HCT116 (cell line): ENCODE results near the gene OBSCN.

Experiments used
- EZH2phosphoT487 ChIP-seq: fragments of 200-600 bp; IDR thresholded peaks from 2 replicates; pipeline ENCODE4 v1.6.1; 2018; ENCODE audit warnings: antibody characterized with exemption, borderline replicate concordance
- POLR2A ChIP-seq: IDR thresholded peaks from 2 replicates; pipeline ENCODE4 v1.7.0; 2011; ENCODE audit warnings: borderline replicate concordance; ENCODE audit not compliant: insufficient read depth, insufficient read length; ENCODE audit errors: extremely low read depth
- RAD21 ChIP-seq: IDR thresholded peaks from 2 replicates; pipeline ENCODE4 v1.6.1; 2012; ENCODE audit warnings: low read depth, mild to moderate bottlenecking
- SRF ChIP-seq: IDR thresholded peaks from 2 replicates; pipeline ENCODE4 v1.6.1; 2012; ENCODE audit warnings: low read depth
- YY1 ChIP-seq: IDR thresholded peaks from 2 replicates; pipeline ENCODE4 v1.6.1; 2011; ENCODE audit warnings: low read length, low read depth, moderate library complexity, mild to moderate bottlenecking; ENCODE audit not compliant: insufficient replicate concordance; ENCODE audit errors: extremely low read depth
- TF ChIP-seq, protein P1 (sequence below), 3 experiments: fragments of 200-600 bp in 1 of 3; sonication (generic) in 1 of 3; IDR thresholded peaks in 2 of 3; conservative IDR thresholded peaks in 1 of 3; 2 replicates each; pipeline ENCODE4 v1.5.1; 2012 to 2017; ENCODE audit warnings: low read depth in 2 of 3, low read length in 2 of 3, antibody characterized with exemption in 1 of 3, borderline replicate concordance in 1 of 3, control low read depth in 1 of 3, mild to moderate bottlenecking in 1 of 3, mixed read lengths in 1 of 3, mixed run types in 1 of 3, moderate library complexity in 1 of 3; ENCODE audit not compliant: insufficient read depth in 1 of 3
- TF ChIP-seq, protein P2 (sequence below): IDR thresholded peaks from 2 replicates; pipeline ENCODE4 v1.6.1; 2011; ENCODE audit warnings: mild to moderate bottlenecking, low read length, moderate library complexity; ENCODE audit not compliant: insufficient replicate concordance; ENCODE audit errors: extremely low read depth
- TF ChIP-seq, protein P3 (sequence below): IDR thresholded peaks from 2 replicates; pipeline ENCODE4 v1.6.1; 2012; ENCODE audit warnings: low read depth

DNA sequence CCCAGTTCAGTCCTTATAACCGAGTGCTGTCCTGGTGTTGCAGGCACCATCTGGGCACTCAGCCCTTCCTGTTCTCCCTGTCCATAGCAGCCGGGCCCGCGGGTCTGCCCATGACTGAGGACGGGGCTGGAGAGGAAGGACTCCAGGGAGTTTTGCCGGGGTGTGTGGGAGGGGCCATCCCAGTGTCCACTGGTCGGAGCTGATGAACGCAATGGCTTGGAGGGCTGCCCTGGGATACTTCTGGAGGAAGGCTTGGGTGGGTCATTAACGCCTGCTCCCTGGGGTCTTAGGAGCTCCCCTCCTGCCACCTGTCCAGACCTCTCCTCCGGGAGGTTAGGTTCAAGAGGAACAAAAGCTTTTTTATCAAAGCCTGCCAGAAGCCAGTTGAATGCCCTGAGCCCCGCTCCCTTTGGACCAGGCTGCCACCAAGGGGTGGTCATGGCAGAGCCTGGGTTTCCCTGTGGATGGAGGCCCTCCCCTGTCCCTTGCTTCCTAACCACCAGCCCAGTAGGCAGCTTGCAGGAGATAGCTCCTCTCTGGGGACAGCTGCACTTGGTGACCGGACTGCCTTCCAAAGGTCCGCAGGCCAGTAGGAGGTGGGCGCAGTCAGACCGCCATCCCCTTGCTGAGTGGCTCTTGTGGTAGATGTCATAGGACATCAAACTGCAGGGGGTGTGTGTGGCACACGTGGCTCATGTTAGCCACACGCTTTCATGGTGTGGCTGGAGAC lies 137.5 kb downstream of the OBSCN start:
- TF ChIP-seq, protein P1, sequence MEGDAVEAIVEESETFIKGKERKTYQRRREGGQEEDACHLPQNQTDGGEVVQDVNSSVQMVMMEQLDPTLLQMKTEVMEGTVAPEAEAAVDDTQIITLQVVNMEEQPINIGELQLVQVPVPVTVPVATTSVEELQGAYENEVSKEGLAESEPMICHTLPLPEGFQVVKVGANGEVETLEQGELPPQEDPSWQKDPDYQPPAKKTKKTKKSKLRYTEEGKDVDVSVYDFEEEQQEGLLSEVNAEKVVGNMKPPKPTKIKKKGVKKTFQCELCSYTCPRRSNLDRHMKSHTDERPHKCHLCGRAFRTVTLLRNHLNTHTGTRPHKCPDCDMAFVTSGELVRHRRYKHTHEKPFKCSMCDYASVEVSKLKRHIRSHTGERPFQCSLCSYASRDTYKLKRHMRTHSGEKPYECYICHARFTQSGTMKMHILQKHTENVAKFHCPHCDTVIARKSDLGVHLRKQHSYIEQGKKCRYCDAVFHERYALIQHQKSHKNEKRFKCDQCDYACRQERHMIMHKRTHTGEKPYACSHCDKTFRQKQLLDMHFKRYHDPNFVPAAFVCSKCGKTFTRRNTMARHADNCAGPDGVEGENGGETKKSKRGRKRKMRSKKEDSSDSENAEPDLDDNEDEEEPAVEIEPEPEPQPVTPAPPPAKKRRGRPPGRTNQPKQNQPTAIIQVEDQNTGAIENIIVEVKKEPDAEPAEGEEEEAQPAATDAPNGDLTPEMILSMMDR (IDR thresholded peaks at IDR 0.05 in 2 of 3, conservative IDR thresholded peaks at IDR 0.05 in 1 of 3; ENCODE audit: borderline replicate concordance in 1 of 3, insufficient read depth in 1 of 3, low read depth in 2 of 3, low read length in 2 of 3) = no peak
- TF ChIP-seq, protein P2, sequence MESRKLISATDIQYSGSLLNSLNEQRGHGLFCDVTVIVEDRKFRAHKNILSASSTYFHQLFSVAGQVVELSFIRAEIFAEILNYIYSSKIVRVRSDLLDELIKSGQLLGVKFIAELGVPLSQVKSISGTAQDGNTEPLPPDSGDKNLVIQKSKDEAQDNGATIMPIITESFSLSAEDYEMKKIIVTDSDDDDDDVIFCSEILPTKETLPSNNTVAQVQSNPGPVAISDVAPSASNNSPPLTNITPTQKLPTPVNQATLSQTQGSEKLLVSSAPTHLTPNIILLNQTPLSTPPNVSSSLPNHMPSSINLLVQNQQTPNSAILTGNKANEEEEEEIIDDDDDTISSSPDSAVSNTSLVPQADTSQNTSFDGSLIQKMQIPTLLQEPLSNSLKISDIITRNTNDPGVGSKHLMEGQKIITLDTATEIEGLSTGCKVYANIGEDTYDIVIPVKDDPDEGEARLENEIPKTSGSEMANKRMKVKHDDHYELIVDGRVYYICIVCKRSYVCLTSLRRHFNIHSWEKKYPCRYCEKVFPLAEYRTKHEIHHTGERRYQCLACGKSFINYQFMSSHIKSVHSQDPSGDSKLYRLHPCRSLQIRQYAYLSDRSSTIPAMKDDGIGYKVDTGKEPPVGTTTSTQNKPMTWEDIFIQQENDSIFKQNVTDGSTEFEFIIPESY = no peak
- TF ChIP-seq EZH2phosphoT487 = no peak
- TF ChIP-seq POLR2A = no peak
- TF ChIP-seq SRF = no peak
- TF ChIP-seq YY1 = no peak
- no peak for TF ChIP-seq RAD21
- TF ChIP-seq, protein P3, sequence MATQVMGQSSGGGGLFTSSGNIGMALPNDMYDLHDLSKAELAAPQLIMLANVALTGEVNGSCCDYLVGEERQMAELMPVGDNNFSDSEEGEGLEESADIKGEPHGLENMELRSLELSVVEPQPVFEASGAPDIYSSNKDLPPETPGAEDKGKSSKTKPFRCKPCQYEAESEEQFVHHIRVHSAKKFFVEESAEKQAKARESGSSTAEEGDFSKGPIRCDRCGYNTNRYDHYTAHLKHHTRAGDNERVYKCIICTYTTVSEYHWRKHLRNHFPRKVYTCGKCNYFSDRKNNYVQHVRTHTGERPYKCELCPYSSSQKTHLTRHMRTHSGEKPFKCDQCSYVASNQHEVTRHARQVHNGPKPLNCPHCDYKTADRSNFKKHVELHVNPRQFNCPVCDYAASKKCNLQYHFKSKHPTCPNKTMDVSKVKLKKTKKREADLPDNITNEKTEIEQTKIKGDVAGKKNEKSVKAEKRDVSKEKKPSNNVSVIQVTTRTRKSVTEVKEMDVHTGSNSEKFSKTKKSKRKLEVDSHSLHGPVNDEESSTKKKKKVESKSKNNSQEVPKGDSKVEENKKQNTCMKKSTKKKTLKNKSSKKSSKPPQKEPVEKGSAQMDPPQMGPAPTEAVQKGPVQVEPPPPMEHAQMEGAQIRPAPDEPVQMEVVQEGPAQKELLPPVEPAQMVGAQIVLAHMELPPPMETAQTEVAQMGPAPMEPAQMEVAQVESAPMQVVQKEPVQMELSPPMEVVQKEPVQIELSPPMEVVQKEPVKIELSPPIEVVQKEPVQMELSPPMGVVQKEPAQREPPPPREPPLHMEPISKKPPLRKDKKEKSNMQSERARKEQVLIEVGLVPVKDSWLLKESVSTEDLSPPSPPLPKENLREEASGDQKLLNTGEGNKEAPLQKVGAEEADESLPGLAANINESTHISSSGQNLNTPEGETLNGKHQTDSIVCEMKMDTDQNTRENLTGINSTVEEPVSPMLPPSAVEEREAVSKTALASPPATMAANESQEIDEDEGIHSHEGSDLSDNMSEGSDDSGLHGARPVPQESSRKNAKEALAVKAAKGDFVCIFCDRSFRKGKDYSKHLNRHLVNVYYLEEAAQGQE = no peak
